Spleen (tissue), 11 donors: ENCODE measurements around the gene CFL1. TPM values are rescaled to one million over a fixed set of nuclear protein-coding genes. Genes with fewer than 3 reads are reported as not detected.

ENCODE experiments used
- DNase-seq: peaks from one replicate; pipeline ENCODE4 v3.0.0-alpha.2; 2020
- H3K27ac ChIP-seq, 8 donors: fragments of 200-600 bp; sonication (generic) in 7 of 8; 1 replicate in 4 of 8; 2 replicates in 4 of 8; pipeline versions ENCODE4 v1.5.0 to v1.8.0; 2016 to 2021; ENCODE audit warnings: inconsistent platforms in 4 of 8, mild to moderate bottlenecking in 4 of 8, moderate library complexity in 1 of 8
- H3K27me3 ChIP-seq, 7 donors: fragments of 200-600 bp; sonication (generic) in 6 of 7; replicated peaks in 1 of 7; 1 replicate in 4 of 7; 2 replicates in 3 of 7; pipeline versions ENCODE4 v1.5.0 to v1.8.0; 2016 to 2021; ENCODE audit warnings: inconsistent platforms in 3 of 7, mild to moderate bottlenecking in 1 of 7
- H3K36me3 ChIP-seq, 6 donors: fragments of 200-600 bp; sonication (generic) in 5 of 6; 1 replicate in 4 of 6; 2 replicates in 2 of 6; pipeline versions ENCODE4 v1.5.0 to v1.8.0; 2016 to 2021; ENCODE audit warnings: inconsistent platforms in 2 of 6
- H3K4me1 ChIP-seq, 6 donors: fragments of 200-600 bp; sonication (generic) in 5 of 6; 1 replicate in 3 of 6; 2 replicates in 3 of 6; pipeline versions ENCODE4 v1.5.0 to v1.8.0; 2016 to 2021; ENCODE audit warnings: inconsistent platforms in 3 of 6
- H3K4me3 ChIP-seq, 8 donors: fragments of 200-600 bp; sonication (generic) in 7 of 8; 1 replicate in 4 of 8; 2 replicates in 4 of 8; pipeline versions ENCODE4 v1.5.0 to v1.8.0; 2016 to 2021; ENCODE audit warnings: inconsistent platforms in 4 of 8, mild to moderate bottlenecking in 4 of 8, moderate library complexity in 2 of 8
- H3K9me3 ChIP-seq, 8 donors: fragments of 200-600 bp; sonication (generic) in 7 of 8; 1 replicate in 4 of 8; 2 replicates in 4 of 8; pipeline versions ENCODE4 v1.5.0 to v1.8.0; 2016 to 2021; ENCODE audit warnings: inconsistent platforms in 4 of 8
- CTCF ChIP-seq, 11 experiments: fragments of 200-600 bp in 7 of 11; fragments of 450-650 bp in 4 of 11; sonication (generic) in 4 of 11; IDR thresholded peaks in 8 of 11; conservative IDR thresholded peaks in 3 of 11; 1 replicate in 7 of 11; 2 replicates in 4 of 11; pipeline versions ENCODE4 v1.4.0 to v1.8.0; 2016 to 2021; ENCODE audit warnings: antibody characterized with exemption in 11 of 11, inconsistent platforms in 4 of 11, mild to moderate bottlenecking in 1 of 11
- POLR2A ChIP-seq, 3 donors: fragments of 450-650 bp; IDR thresholded peaks; one replicate each; pipeline ENCODE4 v1.5.1; 2017; ENCODE audit warnings: antibody characterized with exemption in 3 of 3, mild to moderate bottlenecking in 1 of 3
- POLR2AphosphoS5 ChIP-seq, 3 donors: sonication (generic); formaldehyde crosslinking; IDR thresholded peaks; one replicate each; pipeline ENCODE4 v1.5.1; 2017; ENCODE audit warnings: antibody characterized with exemption in 3 of 3
- WGBS, 5 donors: extraction: QIAGEN DNeasy Blood & Tissue Kit in 3 of 5; methylation state at CpG; one replicate each; pipeline versions ENCODE4 v1.1.5 to v1.1.7; 2013 to 2018; 5-methylcytosine and 5-hydroxymethylcytosine counted together
- intact Hi-C: fragments of 100-400 bp; cut with DNase I; formaldehyde crosslinking; loops from one replicate; pipeline ENCODE4 v1.15.0; 2023; ENCODE audit warnings: low total_unique reads
- polyA plus RNA-seq, 3 donors: library from polyadenylated mRNA; stranded (reverse); fragments of 200-250 nt; gene quantifications; one replicate each; pipeline ENCODE4 v1.2.1, GENCODE V29; 2013
- total RNA-seq, 7 donors: library from RNA; depleted of rRNA in 3 of 7; stranded (reverse); fragments of >200 nt in 3 of 7; fragmentation: NEBNext Ultra II Directional in 4 of 7; extraction: Animal tissue kit (Norgen Biotek cat#: 25700) in 4 of 7; gene quantifications; one replicate each; pipeline versions ENCODE4 v1.1.0 to v1.2.1, GENCODE V29; 2016 to 2021
- donor health status: healthy with polysubstance abuse.
- donor health status: DM: no; HTN: no; CAD: no; lungs with moderate emphysema.
- donor health status: DM: no; HTN: no; CAD: no.
- donor health status: Bipolar disorder and iron deficiency.
- donor health status: healthy.
- donor health status: DM: no; HTN: no; CAD: no.
- donor health status: DM: yes; HTN: yes; CAD: no.

CFL1 gene
- total and polyA plus RNA-seq, 10 donors, result 562 to 1,219 (median 865) TPM

GRCh38 chr11:65898656-65899355 lies 40.8 kb upstream of the CFL1 start:
- peaks cover 17 to 51% (median 35%) of the 10 kb centered on the region in 6 donors for H3K4me1 ChIP-seq
- DNase-seq, result no peak
- peak overlapping the region in 4 of 8 donors; percentile 67 to 83 (median 67) for H3K27ac ChIP-seq
- TF ChIP-seq CTCF (IDR thresholded peaks at IDR 0.05 in 8 of 11, conservative IDR thresholded peaks at IDR 0.05 in 3 of 11), result no peak
- no peak for TF ChIP-seq POLR2A (IDR thresholded peaks at IDR 0.05)
- TF ChIP-seq POLR2AphosphoS5 (IDR thresholded peaks at IDR 0.05), result no peak
- H3K27me3 ChIP-seq, result peaks cover 0 to 30% (median 13%) of the 10 kb centered on the region in 7 donors
- intact Hi-C loops, result no loop called here
- 26 to 44% (median 28%) methylated on average over 17 to 28 of the region's 28 CpGs for WGBS, 5 donors
- H3K4me3 ChIP-seq, result peak overlapping the region in 7 of 8 donors; percentile 45 to 70 (median 56)
- H3K36me3 ChIP-seq, result no peaks in the 10 kb centered on the region
- no peaks in the 10 kb centered on the region for H3K9me3 ChIP-seq

GRCh38 chr11:65897020-65897471 lies 39.1 kb upstream of the CFL1 start:
- intact Hi-C loops, result no loop called here
- Histone ChIP-seq H3K9me3 (no peaks in the 10 kb centered on the region), H3K4me3 (no peak overlapping the region), H3K36me3 (no peaks in the 10 kb centered on the region), H3K4me1 (peaks cover 34 to 68% (median 52%) of the 10 kb centered on the region in 6 donors), H3K27me3 (peaks cover 0 to 30% (median 13%) of the 10 kb centered on the region in 7 donors), H3K27ac (no peak overlapping the region)
- DNase-seq, result no peak
- WGBS, 5 donors, result 91 to 94% (median 94%) methylated on average over 4 of the region's 4 CpGs
- TF ChIP-seq POLR2A (IDR thresholded peaks at IDR 0.05) (no peak), POLR2AphosphoS5 (IDR thresholded peaks at IDR 0.05) (no peak), CTCF (IDR thresholded peaks at IDR 0.05 in 8 of 11, conservative IDR thresholded peaks at IDR 0.05 in 3 of 11) (no peak)

- TF ChIP-seq POLR2A (IDR thresholded peaks at IDR 0.05), result no peak
- no peak for TF ChIP-seq CTCF (IDR thresholded peaks at IDR 0.05 in 8 of 11, conservative IDR thresholded peaks at IDR 0.05 in 3 of 11)
- DNase-seq, result no peak
- WGBS, 5 donors, result 89 to 96% (median 93%) methylated on average over 14 of the region's 14 CpGs
- Histone ChIP-seq H3K4me3 (no peak overlapping the region), H3K36me3 (no peaks in the 10 kb centered on the region), H3K27me3 (peaks cover 0 to 25% (median 13%) of the 10 kb centered on the region in 7 donors), H3K4me1 (peaks cover 37 to 69% (median 59%) of the 10 kb centered on the region in 6 donors), H3K9me3 (no peaks in the 10 kb centered on the region), H3K27ac (no peak overlapping the region)
- intact Hi-C loops, result no loop called here
These were observed 38.3 kb upstream of the CFL1 start for GRCh38 chr11:65896034-65896999.
